Ovary (tissue), 1 donor: ENCODE measurements around the gene ATG9B.

ENCODE experiments used
- EP300 ChIP-seq: sonication (generic); formaldehyde crosslinking; IDR thresholded peaks from one replicate; pipeline ENCODE4 v1.6.1; 2017; ENCODE audit warnings: antibody characterized with exemption
- POLR2A ChIP-seq: fragments of 450-650 bp; IDR thresholded peaks from one replicate; pipeline ENCODE4 v1.6.1; 2017; ENCODE audit warnings: antibody characterized with exemption, mild to moderate bottlenecking, moderate library complexity

- TF ChIP-seq EP300 (no peak), POLR2A (no peak)
Measured at GRCh38 chr7:151008511-151009323, 15.6 kb downstream of the ATG9B start.
